ENCODE data around the gene IDI2.

Gene IDI2

DNA sequence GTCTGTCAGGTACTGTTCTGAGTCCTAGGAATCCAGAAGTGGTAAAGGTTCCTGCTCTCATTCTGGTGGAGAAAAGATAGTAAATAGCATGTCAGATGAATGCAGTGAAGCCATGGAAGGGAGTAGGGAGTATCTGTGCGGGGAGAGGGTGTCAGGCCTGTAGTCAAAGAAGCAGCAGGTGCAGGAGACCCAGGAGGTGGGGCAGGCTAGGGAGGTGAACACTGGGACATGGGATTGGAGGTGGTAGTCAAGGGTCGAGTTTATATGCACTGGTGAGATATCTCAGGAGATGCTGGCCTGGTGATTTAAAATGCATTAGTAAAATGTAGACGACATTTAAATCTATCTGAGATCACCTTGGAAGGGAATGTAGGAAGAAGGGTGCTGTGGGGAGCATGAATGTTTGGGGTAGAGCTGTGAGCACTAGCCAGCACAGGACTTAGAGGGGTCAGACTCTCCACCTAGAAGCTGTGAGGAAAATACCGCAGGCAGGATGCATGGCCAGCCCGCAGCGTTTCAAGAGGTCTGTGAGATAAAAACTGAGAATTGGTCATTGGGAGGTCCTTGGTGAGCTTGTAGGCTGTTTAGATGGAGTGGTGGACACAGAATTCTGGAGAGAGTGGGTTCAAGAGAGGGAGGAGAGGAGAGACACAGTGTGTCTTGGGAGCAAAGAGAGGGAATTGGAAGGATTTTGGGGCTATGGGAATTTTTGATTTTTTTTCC, 30.7 kb downstream of the IDI2 start:
- H3K4me3 ChIP-seq (ENCODE audit: insufficient read depth, low read depth, low read length) = no peak overlapping the region
- 95 to 96% methylated on average over 6 of the region's 6 CpGs for WGBS, 2 experiments
- no peaks in the 10 kb centered on the region for H3K9me3 ChIP-seq (ENCODE audit: control insufficient read depth, low read length)
- H3K27me3 ChIP-seq (ENCODE audit: control insufficient read depth, insufficient read depth, low read length, poor library complexity, severe bottlenecking) = no peaks in the 10 kb centered on the region
- H3K36me3 ChIP-seq (ENCODE audit: control insufficient read depth, insufficient read depth, low read length) = peaks cover 48% of the 10 kb centered on the region
- no peaks in the 10 kb centered on the region for H3K4me1 ChIP-seq (ENCODE audit: control insufficient read depth, insufficient read depth, low read length)
- no peak overlapping the region for H3K27ac ChIP-seq (ENCODE audit: insufficient read depth, low read depth, low read length, poor library complexity, severe bottlenecking)

DNA sequence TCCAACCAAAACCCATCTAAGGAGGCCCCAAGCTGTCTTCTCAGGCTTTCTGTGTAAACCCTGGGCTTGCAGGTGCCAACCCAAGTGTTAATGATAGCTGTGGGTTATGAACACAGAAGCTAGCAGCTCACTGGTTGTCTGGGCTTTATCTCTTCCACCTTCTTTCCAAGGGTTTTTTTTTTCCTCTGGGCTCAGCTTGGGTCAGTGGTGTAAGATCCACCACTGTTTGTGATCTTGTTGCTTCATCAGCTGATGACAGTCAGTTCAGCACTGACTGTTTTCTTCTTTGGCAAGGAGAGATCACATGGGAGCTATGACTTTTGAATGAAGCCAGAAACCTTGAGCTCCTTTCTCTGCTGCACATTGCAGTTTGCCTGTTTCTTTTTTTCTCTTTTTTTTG, 32.8 kb downstream of the IDI2 start:
- H3K36me3 ChIP-seq (ENCODE audit: control insufficient read depth, insufficient read depth, low read length) = peaks cover 31% of the 10 kb centered on the region
- H3K4me3 ChIP-seq (ENCODE audit: insufficient read depth, low read depth, low read length) = no peak overlapping the region
- no peak overlapping the region for H3K27ac ChIP-seq (ENCODE audit: insufficient read depth, low read depth, low read length, poor library complexity, severe bottlenecking)

GRCh38 chr10:992467-992866, 33.2 kb downstream of the IDI2 start:
- Histone ChIP-seq H3K27me3 (ENCODE audit: control insufficient read depth, insufficient read depth, low read length, poor library complexity, severe bottlenecking) (no peaks in the 10 kb centered on the region), H3K36me3 (ENCODE audit: control insufficient read depth, insufficient read depth, low read length) (peaks cover 28% of the 10 kb centered on the region), H3K4me1 (ENCODE audit: control insufficient read depth, insufficient read depth, low read length) (peaks cover 3% of the 10 kb centered on the region), H3K27ac (ENCODE audit: insufficient read depth, low read depth, low read length, poor library complexity, severe bottlenecking) (no peak overlapping the region), H3K4me3 (ENCODE audit: insufficient read depth, low read depth, low read length) (no peak overlapping the region), H3K9me3 (ENCODE audit: control insufficient read depth, low read length) (no peaks in the 10 kb centered on the region)
- WGBS, 2 experiments = 96 to 99% methylated on average over 6 of the region's 6 CpGs

More for the DNA sequence above, 32.8 kb downstream of the IDI2 start:
- H3K4me1 ChIP-seq (ENCODE audit: control insufficient read depth, insufficient read depth, low read length) = peaks cover 3% of the 10 kb centered on the region
- no peaks in the 10 kb centered on the region for H3K27me3 ChIP-seq (ENCODE audit: control insufficient read depth, insufficient read depth, low read length, poor library complexity, severe bottlenecking)
- no peaks in the 10 kb centered on the region for H3K9me3 ChIP-seq (ENCODE audit: control insufficient read depth, low read length)

- 95 to 97% methylated on average over 6 of the region's 6 CpGs for WGBS, 2 experiments
- Histone ChIP-seq H3K4me1 (ENCODE audit: control insufficient read depth, insufficient read depth, low read length) (peaks cover 3% of the 10 kb centered on the region), H3K27me3 (ENCODE audit: control insufficient read depth, insufficient read depth, low read length, poor library complexity, severe bottlenecking) (no peaks in the 10 kb centered on the region), H3K36me3 (ENCODE audit: control insufficient read depth, insufficient read depth, low read length) (peaks cover 13% of the 10 kb centered on the region), H3K27ac (ENCODE audit: insufficient read depth, low read depth, low read length, poor library complexity, severe bottlenecking) (no peak overlapping the region), H3K4me3 (ENCODE audit: insufficient read depth, low read depth, low read length) (no peak overlapping the region), H3K9me3 (ENCODE audit: control insufficient read depth, low read length) (no peaks in the 10 kb centered on the region)
Measured at GRCh38 chr10:990808-991207, 34.9 kb downstream of the IDI2 start.

- Histone ChIP-seq H3K27me3 (ENCODE audit: control insufficient read depth, insufficient read depth, low read length, poor library complexity, severe bottlenecking) (no peaks in the 10 kb centered on the region), H3K27ac (ENCODE audit: insufficient read depth, low read depth, low read length, poor library complexity, severe bottlenecking) (peak overlapping the region; percentile 73), H3K4me1 (ENCODE audit: control insufficient read depth, insufficient read depth, low read length) (peaks cover 3% of the 10 kb centered on the region), H3K9me3 (ENCODE audit: control insufficient read depth, low read length) (no peaks in the 10 kb centered on the region), H3K36me3 (ENCODE audit: control insufficient read depth, insufficient read depth, low read length) (peaks cover 7% of the 10 kb centered on the region), H3K4me3 (ENCODE audit: insufficient read depth, low read depth, low read length) (peak overlapping the region; percentile 76)
- 24 to 25% methylated on average over 42 of the region's 42 CpGs for WGBS, 2 experiments
Measured at GRCh38 chr10:988667-989545, 36.8 kb downstream of the IDI2 start.

DNA sequence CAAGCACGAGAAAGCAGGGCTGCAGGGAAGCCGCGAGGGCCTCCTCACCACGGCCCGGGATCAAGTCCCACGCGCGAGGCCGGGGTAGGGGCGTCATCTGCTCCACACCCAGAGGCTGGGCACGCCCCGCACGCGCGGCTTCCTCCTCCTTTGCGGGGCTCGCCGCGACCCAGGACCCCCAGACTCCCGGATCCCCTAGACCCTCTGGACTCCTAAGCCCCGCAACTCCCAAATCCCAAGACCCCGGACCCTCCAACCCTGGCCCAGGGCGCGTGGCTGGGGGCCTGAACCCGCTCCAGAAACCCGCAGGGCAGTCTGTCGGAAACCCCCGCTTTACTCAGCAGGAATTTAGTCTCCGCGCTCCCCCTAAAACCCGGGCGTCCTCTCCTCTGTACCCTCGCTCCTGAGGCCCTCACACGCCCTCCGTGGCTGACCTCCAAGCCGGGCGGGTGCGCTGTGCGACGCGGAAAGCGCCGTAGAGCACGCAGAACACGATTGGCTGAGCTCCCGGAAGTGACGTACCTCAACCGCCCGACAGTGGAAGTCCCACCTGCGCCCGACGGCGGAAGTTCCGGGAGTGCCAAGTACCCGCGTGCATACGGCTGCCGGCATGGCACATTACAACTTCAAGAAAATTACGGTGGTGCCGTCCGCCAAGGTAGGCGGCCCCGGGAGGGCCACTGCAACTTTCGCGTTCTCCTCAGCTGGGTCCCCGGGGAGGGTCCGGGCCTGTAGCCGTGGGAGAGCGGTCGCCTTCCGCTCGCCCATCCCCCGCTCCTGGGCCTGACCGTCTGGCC, 37.6 kb downstream of the IDI2 start, which contains the start of gene GTPBP4:
Gene GTPBP4 (plus strand): TSS at position 565 of the 797 bp plus-strand sequence. CDS start 46 bp downstream, at position 611.
- no peaks in the 10 kb centered on the region for H3K36me3 ChIP-seq (ENCODE audit: control insufficient read depth, insufficient read depth, low read length)
- peak within 1 kb of the TSS; percentile 76 for H3K4me3 ChIP-seq (ENCODE audit: insufficient read depth, low read depth, low read length)
- H3K9me3 ChIP-seq (ENCODE audit: control insufficient read depth, low read length) = no peaks in the 10 kb centered on the region
- 0% methylated on average over 74 of the region's 74 CpGs for WGBS, 2 experiments
- H3K4me1 ChIP-seq (ENCODE audit: control insufficient read depth, insufficient read depth, low read length) = peaks cover 3% of the 10 kb centered on the region
- H3K27me3 ChIP-seq (ENCODE audit: control insufficient read depth, insufficient read depth, low read length, poor library complexity, severe bottlenecking) = no peaks in the 10 kb centered on the region
- peak within 1 kb of the TSS; percentile 75 for H3K27ac ChIP-seq (ENCODE audit: insufficient read depth, low read depth, low read length, poor library complexity, severe bottlenecking)

DNA sequence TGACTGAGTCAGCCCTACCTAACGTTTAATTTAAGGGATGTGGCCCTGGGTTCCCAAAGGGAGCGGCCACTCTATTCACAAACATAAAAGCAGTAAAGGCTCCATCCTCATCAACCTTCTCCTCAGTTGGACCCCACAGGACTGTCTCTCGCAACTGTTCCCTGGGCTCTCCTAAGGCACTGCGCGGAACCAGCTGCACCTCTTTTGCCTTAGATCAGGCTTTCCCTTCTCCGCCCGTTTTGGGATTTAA, 38.1 kb downstream of the IDI2 start:
- Histone ChIP-seq H3K4me3 (ENCODE audit: insufficient read depth, low read depth, low read length) (peak overlapping the region; percentile 76), H3K27ac (ENCODE audit: insufficient read depth, low read depth, low read length, poor library complexity, severe bottlenecking) (peak overlapping the region; percentile 75), H3K4me1 (ENCODE audit: control insufficient read depth, insufficient read depth, low read length) (peaks cover 3% of the 10 kb centered on the region), H3K27me3 (ENCODE audit: control insufficient read depth, insufficient read depth, low read length, poor library complexity, severe bottlenecking) (no peaks in the 10 kb centered on the region), H3K9me3 (ENCODE audit: control insufficient read depth, low read length) (no peaks in the 10 kb centered on the region), H3K36me3 (ENCODE audit: control insufficient read depth, insufficient read depth, low read length) (no peaks in the 10 kb centered on the region)
- WGBS, 2 experiments = 6 to 8% methylated on average over 7 of the region's 7 CpGs

GRCh38 chr10:986881-987619, 38.6 kb downstream of the IDI2 start:
- Histone ChIP-seq H3K4me1 (ENCODE audit: control insufficient read depth, insufficient read depth, low read length) (peaks cover 3% of the 10 kb centered on the region), H3K27ac (ENCODE audit: insufficient read depth, low read depth, low read length, poor library complexity, severe bottlenecking) (no peak overlapping the region), H3K36me3 (ENCODE audit: control insufficient read depth, insufficient read depth, low read length) (no peaks in the 10 kb centered on the region), H3K27me3 (ENCODE audit: control insufficient read depth, insufficient read depth, low read length, poor library complexity, severe bottlenecking) (no peaks in the 10 kb centered on the region), H3K4me3 (ENCODE audit: insufficient read depth, low read depth, low read length) (peak overlapping the region; percentile 76), H3K9me3 (ENCODE audit: control insufficient read depth, low read length) (no peaks in the 10 kb centered on the region)
- WGBS, 2 experiments = 76 to 79% methylated on average over 14 of the region's 14 CpGs

DNA sequence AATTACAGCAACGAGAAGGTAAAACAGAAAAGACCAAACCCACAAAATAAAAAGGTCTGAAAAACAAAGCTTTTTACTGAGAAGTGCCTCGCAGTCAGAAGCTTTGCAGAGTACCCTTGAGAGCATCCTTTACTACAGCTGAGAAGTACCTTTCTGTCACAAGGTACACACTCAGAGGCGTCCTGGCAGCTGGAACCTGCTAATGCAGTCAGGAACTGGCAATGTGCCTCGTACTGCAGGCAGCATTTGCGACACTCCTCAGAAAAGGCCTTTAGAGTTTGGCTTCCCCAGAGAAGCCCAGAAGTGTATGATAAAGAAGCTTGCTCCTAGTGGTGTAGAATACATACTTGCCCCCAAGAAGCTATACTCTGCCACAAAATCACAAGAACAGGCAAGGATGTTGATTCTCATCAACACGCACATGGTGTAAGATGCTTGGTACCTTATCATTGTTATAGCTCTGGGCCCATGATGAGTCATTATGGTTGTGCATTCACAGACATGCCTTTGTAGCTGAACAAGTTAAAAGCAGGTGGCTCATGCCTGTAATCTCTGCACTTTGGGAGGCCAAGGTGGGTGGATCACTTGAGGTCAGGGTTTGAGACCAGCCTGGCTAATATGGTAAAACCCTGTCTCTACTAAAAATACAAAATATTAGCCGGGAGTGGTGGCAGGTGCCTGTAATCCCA, 39.4 kb downstream of the IDI2 start:
- no peaks in the 10 kb centered on the region for H3K27me3 ChIP-seq (ENCODE audit: control insufficient read depth, insufficient read depth, low read length, poor library complexity, severe bottlenecking)
- H3K4me1 ChIP-seq (ENCODE audit: control insufficient read depth, insufficient read depth, low read length) = peaks cover 3% of the 10 kb centered on the region
- H3K27ac ChIP-seq (ENCODE audit: insufficient read depth, low read depth, low read length, poor library complexity, severe bottlenecking) = no peak overlapping the region
- H3K4me3 ChIP-seq (ENCODE audit: insufficient read depth, low read depth, low read length) = no peak overlapping the region
- WGBS, 2 experiments = 94 to 97% methylated on average over 7 of the region's 7 CpGs
- H3K9me3 ChIP-seq (ENCODE audit: control insufficient read depth, low read length) = no peaks in the 10 kb centered on the region
- H3K36me3 ChIP-seq (ENCODE audit: control insufficient read depth, insufficient read depth, low read length) = no peaks in the 10 kb centered on the region

Data from ectodermal cell (in vitro differentiated cells).